Ureter (tissue), 1 donor: ENCODE data around the gene EVA1B. TPM values are rescaled to one million over a fixed set of nuclear protein-coding genes. Genes with fewer than 3 reads are reported as not detected.
A peak's percentile ranks its signal among the peaks of the same experiment; 100 is the strongest.

ENCODE experiments used
- DNase-seq: peaks from one replicate; pipeline ENCODE4 v3.0.0-alpha.2; 2020; ENCODE audit warnings: low spot score
- total RNA-seq: library from RNA; stranded (reverse); gene quantifications from one replicate; pipeline ENCODE4 v1.2.4, GENCODE V29; 2023
- donor health status: DM: yes; HTN: yes; CAD: no.

The EVA1B gene
- total RNA-seq, result 12.4 TPM

- peak; percentile 80 for DNase-seq
Observed at GRCh38 chr1:36323636-36324352, at the start of gene EVA1B. Gene EVA1B (minus strand): TSS chr1:36323645. CDS start chr1:36323037, 608 bp downstream.

- DNase-seq, result no peak
Observed at GRCh38 chr1:36372617-36373016, 49.2 kb upstream of the EVA1B start.

GRCh38 chr1:36369061-36369861 is 45.8 kb upstream of the EVA1B start:
- DNase-seq, result peak; percentile 77

GRCh38 chr1:36367798-36368197 is 44.4 kb upstream of the EVA1B start:
- DNase-seq, result no peak

GRCh38 chr1:36367066-36367465 is 43.6 kb upstream of the EVA1B start:
- DNase-seq, result no peak

- no peak for DNase-seq
Observed at GRCh38 chr1:36366091-36366661, 42.7 kb upstream of the EVA1B start.

GRCh38 chr1:36365381-36365780 is 41.9 kb upstream of the EVA1B start:
- DNase-seq, result no peak

GRCh38 chr1:36359911-36360550 is 36.6 kb upstream of the EVA1B start:
- DNase-seq, result no peak

- no peak for DNase-seq
Observed at GRCh38 chr1:36359383-36359782, 35.9 kb upstream of the EVA1B start.

- DNase-seq, result no peak
Observed at GRCh38 chr1:36358514-36359084, 35.2 kb upstream of the EVA1B start.

- no peak for DNase-seq
Observed at GRCh38 chr1:36355811-36356210, 32.4 kb upstream of the EVA1B start.

GRCh38 chr1:36354486-36354885 is 31.0 kb upstream of the EVA1B start:
- DNase-seq, result no peak

GRCh38 chr1:36352910-36353878 is 29.7 kb upstream of the EVA1B start:
- no peak for DNase-seq

- DNase-seq, result no peak
Observed at GRCh38 chr1:36352125-36352909, 28.9 kb upstream of the EVA1B start.

- DNase-seq, result no peak
Observed at GRCh38 chr1:36351227-36351977, 28.0 kb upstream of the EVA1B start.

GRCh38 chr1:36350659-36351226 is 27.3 kb upstream of the EVA1B start:
- no peak for DNase-seq

GRCh38 chr1:36349839-36350238 is 26.4 kb upstream of the EVA1B start:
- no peak for DNase-seq

GRCh38 chr1:36349241-36349671 is 25.8 kb upstream of the EVA1B start:
- DNase-seq, result no peak
